Measurements from ENCODE around the gene ANXA2R.
A peak's percentile ranks its signal among the peaks of the same experiment; 100 is the strongest.
"Not testable (repeated sequence)": the region's sequence is repeated elsewhere in the genome, so short reads cannot be mapped to it uniquely, and the experiment has no call there.

Gene ANXA2R

DNA sequence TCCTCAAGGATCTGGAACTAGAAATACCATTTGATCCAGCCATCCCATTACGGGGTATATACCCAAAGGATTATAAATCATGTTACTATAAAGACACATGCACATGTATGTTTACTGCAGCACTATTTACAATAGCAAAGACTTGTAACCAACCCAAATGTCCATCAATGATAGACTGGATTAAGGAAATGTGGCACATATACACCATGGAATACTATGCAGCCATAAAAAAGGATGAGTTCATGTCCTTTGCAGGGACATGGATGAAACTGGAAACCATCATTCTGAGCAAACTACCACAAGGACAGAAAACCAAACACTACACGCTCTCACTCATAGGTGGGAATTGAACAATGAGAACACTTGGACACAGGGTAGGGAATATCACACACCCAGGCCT lies 19.9 kb upstream of the ANXA2R start:
- DNase-seq = not testable (repeated sequence)

DNA sequence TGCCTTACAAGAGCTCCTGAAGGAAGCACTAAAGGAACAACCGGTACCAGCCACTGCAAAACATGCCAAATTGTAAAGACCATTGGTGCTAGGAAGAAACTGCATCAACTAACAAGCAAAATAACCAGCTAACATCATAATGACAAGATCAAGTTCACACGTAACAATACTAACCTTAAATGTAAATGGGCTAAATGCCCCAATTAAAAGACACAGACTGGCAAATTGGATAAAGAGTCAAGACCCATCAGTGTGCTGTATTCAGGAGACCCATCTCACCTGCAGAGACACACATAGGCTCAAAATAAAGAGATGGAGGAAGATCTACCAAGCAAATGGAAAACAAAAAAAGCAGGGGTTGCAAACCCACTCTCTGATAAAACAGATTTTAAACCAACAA lies 15.0 kb upstream of the ANXA2R start:
- not testable (repeated sequence) for DNase-seq

DNA sequence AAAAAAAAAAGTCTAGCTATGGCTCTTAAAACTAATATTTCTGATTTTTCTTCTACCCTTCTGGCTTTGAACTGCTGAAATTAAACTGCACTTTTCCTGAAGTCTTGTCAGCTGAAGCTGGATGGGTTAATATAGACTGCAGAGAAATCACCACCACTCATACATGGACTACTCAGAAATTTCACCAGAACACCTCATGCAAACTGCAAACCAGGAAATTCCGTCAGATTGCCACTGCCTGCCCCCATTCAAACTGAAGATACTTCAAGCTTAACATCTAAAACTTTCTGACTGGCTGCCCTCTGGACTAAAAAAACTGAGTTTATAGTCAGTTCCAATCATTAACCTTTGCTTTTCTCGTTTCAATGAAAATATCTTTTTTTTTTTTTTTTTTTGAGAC lies 11.6 kb upstream of the ANXA2R start:
- DNase-seq = no peak

DNA sequence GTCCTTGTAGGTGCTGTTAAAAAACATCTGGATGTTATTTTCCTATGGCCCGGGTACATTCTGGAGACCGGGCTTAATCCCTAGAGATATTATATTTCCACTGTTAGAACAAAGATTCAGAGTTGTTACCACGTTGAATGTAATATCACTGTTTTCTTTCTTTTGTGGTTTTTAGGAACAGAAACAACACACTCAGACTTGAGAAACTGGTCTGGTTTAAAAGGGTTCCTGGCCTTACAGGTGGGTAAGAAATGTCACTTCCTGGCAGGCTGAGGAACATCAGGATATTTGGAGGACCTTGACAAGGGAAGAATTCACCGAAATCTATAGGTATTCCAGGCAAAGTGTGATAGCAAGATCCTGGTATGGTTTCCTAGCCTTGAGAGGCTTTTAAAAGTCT lies 10.3 kb upstream of the ANXA2R start:
- no peak for DNase-seq

DNA sequence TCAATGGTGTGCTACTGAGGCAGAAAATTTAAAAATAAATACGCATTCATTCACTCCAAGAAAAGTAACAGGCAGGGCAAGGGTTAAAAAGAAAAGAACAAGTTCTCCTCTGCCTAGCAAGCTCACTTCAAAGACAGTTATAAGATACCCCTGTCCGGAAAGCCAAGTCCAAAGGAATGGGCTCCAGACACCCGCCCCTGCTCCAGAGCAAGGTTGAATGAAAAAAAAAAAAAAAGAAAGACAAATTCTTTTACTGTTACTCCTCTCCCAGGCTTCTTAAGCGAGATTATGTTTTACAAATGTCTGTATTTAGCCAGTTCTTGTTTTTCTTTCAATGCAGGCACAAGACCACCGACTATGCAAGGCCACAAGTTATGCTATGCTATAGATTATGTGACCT lies 9.1 kb upstream of the ANXA2R start:
- DNase-seq = no peak

DNA sequence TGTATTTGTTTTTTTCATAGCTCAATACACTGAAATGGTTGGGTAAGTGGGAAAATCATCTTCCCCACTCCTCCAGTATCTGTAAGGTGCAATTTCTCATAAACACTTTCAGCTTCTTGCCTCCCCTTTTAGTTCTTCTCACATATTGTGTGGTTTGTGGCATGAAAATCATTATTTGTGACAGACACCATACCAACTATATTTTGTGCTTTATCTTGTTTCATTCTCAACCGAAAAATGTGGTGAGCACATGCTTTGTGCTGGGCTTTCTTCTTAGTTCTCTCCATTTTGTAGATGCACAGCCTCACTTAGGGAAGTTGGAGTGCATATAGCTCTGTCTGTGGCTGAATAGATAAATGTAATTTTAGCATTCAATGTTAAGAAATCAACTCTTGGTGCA lies 6.4 kb upstream of the ANXA2R start:
- no peak for DNase-seq

DNA sequence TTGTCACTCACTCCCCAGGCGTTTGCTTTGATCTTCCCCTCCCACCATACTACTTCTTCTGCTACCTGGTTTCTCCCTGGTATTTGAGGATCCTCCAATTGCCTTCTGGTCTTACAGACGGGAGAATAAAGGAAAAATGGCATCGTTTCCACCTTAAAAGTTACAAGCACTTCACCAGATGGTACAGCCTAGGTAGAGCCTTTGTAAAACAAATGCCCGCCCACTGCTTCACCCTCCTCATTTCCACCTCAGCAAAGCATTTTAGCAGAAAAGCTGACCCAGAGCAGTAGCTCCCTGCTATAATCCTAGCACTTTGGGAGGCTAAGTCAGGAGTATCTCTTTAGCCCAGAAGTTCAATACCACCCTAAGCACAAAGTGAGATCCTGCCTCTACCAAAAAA lies 5.1 kb upstream of the ANXA2R start:
- no peak for DNase-seq

DNA sequence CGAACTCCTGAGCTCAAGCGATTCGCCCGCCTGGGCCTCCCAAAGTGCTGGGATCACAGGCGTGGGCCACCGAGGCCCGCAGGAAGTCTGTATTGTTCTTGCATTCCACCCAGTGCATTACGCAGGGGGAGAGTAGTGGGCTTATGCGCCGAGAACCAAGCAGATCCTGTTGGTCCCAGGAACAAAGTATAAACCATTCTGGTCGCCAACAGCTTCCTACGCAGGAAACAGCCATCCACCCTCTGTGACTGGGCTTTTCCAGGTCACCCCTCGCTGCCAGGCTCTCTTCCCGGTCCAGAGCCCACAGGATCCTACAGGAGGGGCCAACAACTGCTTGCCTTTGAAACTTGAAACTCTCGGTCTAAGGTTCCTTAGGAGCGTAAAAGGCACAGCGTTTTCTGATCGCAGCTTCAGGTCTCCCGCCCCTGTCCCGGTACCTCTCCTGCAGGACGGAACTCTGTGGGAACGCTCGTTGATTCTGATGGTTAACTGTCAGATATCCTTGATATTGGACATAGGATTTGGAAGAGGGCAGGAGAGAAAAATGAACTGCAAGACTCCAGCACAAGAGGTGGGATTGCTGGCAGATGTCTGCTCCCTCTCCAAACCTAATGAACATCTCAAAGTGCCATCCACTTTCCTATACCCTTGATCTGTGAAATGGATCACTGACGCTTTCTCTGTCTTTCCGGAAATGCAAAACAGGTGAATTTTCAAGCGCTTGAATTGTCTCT lies 4.2 kb upstream of the ANXA2R start:
- DNase-seq = no peak

DNA sequence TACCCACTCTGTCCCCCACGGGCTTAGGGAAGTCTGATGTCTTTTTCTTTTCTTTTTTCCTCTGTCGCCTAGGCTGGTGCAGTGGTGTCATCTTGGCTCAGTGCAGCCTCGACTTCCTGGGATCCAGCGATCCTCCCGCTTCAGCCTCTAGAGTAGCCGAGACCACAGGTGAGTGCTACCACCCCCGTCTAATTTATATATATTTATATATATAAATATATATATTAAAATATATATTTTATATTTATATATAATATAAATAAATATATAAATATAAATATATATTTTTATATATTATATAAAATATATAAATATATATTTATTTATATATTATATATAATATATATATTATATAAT lies 3.3 kb upstream of the ANXA2R start:
- DNase-seq = no peak

- DNase-seq = peak; percentile 78
Measured at GRCh38 chr5:43042626-43043399, 2.7 kb upstream of the ANXA2R start.

- DNase-seq = peak; percentile 83
Measured at GRCh38 chr5:43042176-43042625, 2.1 kb upstream of the ANXA2R start.

- peak; percentile 81 for DNase-seq
Measured at GRCh38 chr5:43041669-43042175, 1.6 kb upstream of the ANXA2R start.

DNA sequence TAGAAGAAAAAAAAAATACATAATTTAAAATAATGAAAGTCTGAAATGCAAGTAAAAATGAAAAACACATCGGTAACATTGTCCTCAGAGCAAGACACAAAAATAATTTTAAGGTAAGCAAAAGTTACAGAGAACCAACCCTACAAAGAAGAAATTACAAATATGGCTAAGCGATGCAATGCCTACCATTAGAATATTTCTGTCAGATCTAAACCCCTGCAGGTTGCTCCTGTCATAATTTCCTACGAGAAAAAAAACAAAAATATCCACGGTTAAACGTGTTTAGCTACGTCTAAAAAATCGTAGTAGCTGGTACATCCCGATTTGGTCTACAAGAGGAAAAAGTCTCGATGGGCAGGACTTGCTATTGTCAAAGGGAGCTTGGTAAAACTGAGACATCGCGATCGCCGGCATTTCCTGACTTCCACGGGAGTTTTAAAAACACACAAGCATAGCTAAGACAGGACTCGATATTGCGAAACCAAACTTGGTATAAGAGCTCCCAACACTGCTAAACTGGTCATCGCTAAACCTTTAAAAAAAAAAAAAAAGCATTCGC lies 1.1 kb upstream of the ANXA2R start:
- DNase-seq = peak; percentile 66

- peak; percentile 80 for DNase-seq
Measured at GRCh38 chr5:43039471-43040286, 440 bp downstream of the ANXA2R start.

DNA sequence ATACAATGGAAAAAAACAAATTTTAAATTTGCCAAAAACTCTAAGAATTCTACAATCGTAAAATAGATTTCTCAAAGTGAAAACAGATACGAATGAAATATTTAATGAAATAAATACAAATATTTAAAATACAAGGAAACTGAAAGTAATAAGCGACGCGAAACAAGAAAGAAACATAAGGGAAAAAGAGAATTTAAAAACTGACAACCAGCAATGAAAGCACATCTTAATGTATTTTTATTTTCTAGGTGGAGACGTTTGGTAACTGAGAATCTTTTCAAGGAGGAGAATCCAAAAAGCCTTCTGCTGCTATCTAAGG lies 1.0 kb downstream of the ANXA2R start:
- no peak for DNase-seq

GRCh38 chr5:43038496-43038989 lies 1.6 kb downstream of the ANXA2R start:
- peak; percentile 59 for DNase-seq

GRCh38 chr5:43037636-43038495 lies 2.3 kb downstream of the ANXA2R start:
- DNase-seq = peak; percentile 56

- DNase-seq = peak; percentile 14
Measured at GRCh38 chr5:43036856-43037635, 3.1 kb downstream of the ANXA2R start.

DNA sequence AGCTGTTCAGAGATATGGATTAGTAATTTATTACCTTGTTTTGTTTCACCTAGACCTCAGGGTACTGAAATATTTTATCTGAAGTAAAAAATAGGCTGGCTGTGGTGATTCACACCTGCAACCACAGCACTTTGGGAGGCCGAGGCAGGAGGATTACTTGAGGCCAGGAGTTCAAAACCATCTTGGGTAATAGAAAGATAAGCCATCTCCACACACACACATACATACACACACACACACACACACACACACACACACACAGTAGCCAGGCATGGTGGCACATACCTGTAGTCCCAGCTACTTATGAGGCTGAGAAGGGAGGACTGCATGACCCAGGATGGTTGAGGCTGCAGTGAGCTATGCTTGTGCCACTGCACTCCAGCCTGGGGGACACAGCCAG lies 3.7 kb downstream of the ANXA2R start:
- peak; percentile 23 for DNase-seq

- peak; percentile 59 for DNase-seq
Measured at GRCh38 chr5:43034591-43034968, 5.5 kb downstream of the ANXA2R start.

Measured in CD4-positive, alpha-beta T cell treated with Interleukin-17A for 4 hours (primary cell).